ENCODE results near the gene SYVN1. TPM values are rescaled to one million over a fixed set of nuclear protein-coding genes. Genes with fewer than 3 reads are reported as not detected.

SYVN1 gene
- total and polyA plus RNA-seq, 2 donors: 3.6 to 22.7 TPM

- WGBS: 97% methylated on average over 19 of the region's 19 CpGs
- H3K4me1 ChIP-seq (ENCODE audit: control insufficient read depth in 2 of 2, insufficient read depth in 2 of 2, low read length in 2 of 2): peaks cover 10 to 24% of the 10 kb centered on the region in 2 donors
- H3K4me3 ChIP-seq (ENCODE audit: low read length in 2 of 2): no peak overlapping the region
- DNase-seq (ENCODE audit: low read depth in 6 of 9, low spot score in 9 of 9): no peak
- H3K27ac ChIP-seq (ENCODE audit: low read depth in 1 of 2, low read length in 1 of 2): no peak overlapping the region
- no peaks in the 10 kb centered on the region for H3K27me3 ChIP-seq (ENCODE audit: control insufficient read depth in 2 of 2, insufficient read depth in 1 of 2, low read length in 1 of 2)
- peaks cover 66 to 70% of the 10 kb centered on the region in 2 donors for H3K36me3 ChIP-seq (ENCODE audit: control insufficient read depth in 2 of 2, insufficient read depth in 2 of 2, low read length in 1 of 2)
- H3K9me3 ChIP-seq (ENCODE audit: control insufficient read depth in 2 of 2, insufficient read depth in 1 of 2, low read length in 1 of 2): no peaks in the 10 kb centered on the region
These were observed 3.5 kb downstream of the SYVN1 start for GRCh38 chr11:65130631-65131416.

- Histone ChIP-seq H3K27me3 (ENCODE audit: control insufficient read depth in 2 of 2, insufficient read depth in 1 of 2, low read length in 1 of 2) (no peaks in the 10 kb centered on the region), H3K9me3 (ENCODE audit: control insufficient read depth in 2 of 2, insufficient read depth in 1 of 2, low read length in 1 of 2) (no peaks in the 10 kb centered on the region), H3K4me1 (ENCODE audit: control insufficient read depth in 2 of 2, insufficient read depth in 2 of 2, low read length in 2 of 2) (peaks cover 6 to 17% of the 10 kb centered on the region in 2 donors), H3K27ac (ENCODE audit: low read depth in 1 of 2, low read length in 1 of 2) (no peak overlapping the region), H3K36me3 (ENCODE audit: control insufficient read depth in 2 of 2, insufficient read depth in 2 of 2, low read length in 1 of 2) (peaks cover 76 to 80% of the 10 kb centered on the region in 2 donors), H3K4me3 (ENCODE audit: low read length in 2 of 2) (no peak overlapping the region)
- no peak for DNase-seq (ENCODE audit: low read depth in 6 of 9, low spot score in 9 of 9)
- 97% methylated on average over 13 of the region's 13 CpGs for WGBS
These were observed 4.5 kb downstream of the SYVN1 start for GRCh38 chr11:65129649-65130441.

GRCh38 chr11:65128182-65129145 lies 5.9 kb downstream of the SYVN1 start:
- H3K4me1 ChIP-seq (ENCODE audit: control insufficient read depth in 2 of 2, insufficient read depth in 2 of 2, low read length in 2 of 2): peaks cover 3 to 14% of the 10 kb centered on the region in 2 donors
- DNase-seq (ENCODE audit: low read depth in 6 of 9, low spot score in 9 of 9): no peak
- WGBS: 97% methylated on average over 15 of the region's 15 CpGs
- no peak overlapping the region for H3K4me3 ChIP-seq (ENCODE audit: low read length in 2 of 2)
- H3K36me3 ChIP-seq (ENCODE audit: control insufficient read depth in 2 of 2, insufficient read depth in 2 of 2, low read length in 1 of 2): peaks cover 82 to 88% of the 10 kb centered on the region in 2 donors
- no peaks in the 10 kb centered on the region for H3K27me3 ChIP-seq (ENCODE audit: control insufficient read depth in 2 of 2, insufficient read depth in 1 of 2, low read length in 1 of 2)
- H3K9me3 ChIP-seq (ENCODE audit: control insufficient read depth in 2 of 2, insufficient read depth in 1 of 2, low read length in 1 of 2): no peaks in the 10 kb centered on the region
- no peak overlapping the region for H3K27ac ChIP-seq (ENCODE audit: low read depth in 1 of 2, low read length in 1 of 2)

GRCh38 chr11:65127473-65128181 lies 6.7 kb downstream of the SYVN1 start:
- peaks cover 82 to 85% of the 10 kb centered on the region in 2 donors for H3K36me3 ChIP-seq (ENCODE audit: control insufficient read depth in 2 of 2, insufficient read depth in 2 of 2, low read length in 1 of 2)
- no peaks in the 10 kb centered on the region for H3K27me3 ChIP-seq (ENCODE audit: control insufficient read depth in 2 of 2, insufficient read depth in 1 of 2, low read length in 1 of 2)
- H3K4me3 ChIP-seq (ENCODE audit: low read length in 2 of 2): no peak overlapping the region
- H3K4me1 ChIP-seq (ENCODE audit: control insufficient read depth in 2 of 2, insufficient read depth in 2 of 2, low read length in 2 of 2): peaks cover 5 to 12% of the 10 kb centered on the region in 2 donors
- H3K9me3 ChIP-seq (ENCODE audit: control insufficient read depth in 2 of 2, insufficient read depth in 1 of 2, low read length in 1 of 2): no peaks in the 10 kb centered on the region
- no peak overlapping the region for H3K27ac ChIP-seq (ENCODE audit: low read depth in 1 of 2, low read length in 1 of 2)
- WGBS: 97% methylated on average over 12 of the region's 12 CpGs
- DNase-seq (ENCODE audit: low read depth in 6 of 9, low spot score in 9 of 9): no peak

- peaks cover 5 to 10% of the 10 kb centered on the region in 2 donors for H3K4me1 ChIP-seq (ENCODE audit: control insufficient read depth in 2 of 2, insufficient read depth in 2 of 2, low read length in 2 of 2)
- no peak overlapping the region for H3K27ac ChIP-seq (ENCODE audit: low read depth in 1 of 2, low read length in 1 of 2)
- H3K9me3 ChIP-seq (ENCODE audit: control insufficient read depth in 2 of 2, insufficient read depth in 1 of 2, low read length in 1 of 2): no peaks in the 10 kb centered on the region
- 97% methylated on average over 6 of the region's 6 CpGs for WGBS
- H3K27me3 ChIP-seq (ENCODE audit: control insufficient read depth in 2 of 2, insufficient read depth in 1 of 2, low read length in 1 of 2): no peaks in the 10 kb centered on the region
- H3K36me3 ChIP-seq (ENCODE audit: control insufficient read depth in 2 of 2, insufficient read depth in 2 of 2, low read length in 1 of 2): peaks cover 73 to 76% of the 10 kb centered on the region in 2 donors
- no peak for DNase-seq (ENCODE audit: low read depth in 6 of 9, low spot score in 9 of 9)
- no peak overlapping the region for H3K4me3 ChIP-seq (ENCODE audit: low read length in 2 of 2)
These were observed 7.6 kb downstream of the SYVN1 start for GRCh38 chr11:65126624-65127274.

- Histone ChIP-seq H3K4me1 (ENCODE audit: control insufficient read depth in 2 of 2, insufficient read depth in 2 of 2, low read length in 2 of 2) (peaks cover 10 to 21% of the 10 kb centered on the region in 2 donors), H3K4me3 (ENCODE audit: low read length in 2 of 2) (no peak overlapping the region), H3K27ac (ENCODE audit: low read depth in 1 of 2, low read length in 1 of 2) (no peak overlapping the region), H3K9me3 (ENCODE audit: control insufficient read depth in 2 of 2, insufficient read depth in 1 of 2, low read length in 1 of 2) (no peaks in the 10 kb centered on the region), H3K36me3 (ENCODE audit: control insufficient read depth in 2 of 2, insufficient read depth in 2 of 2, low read length in 1 of 2) (peaks cover 65 to 76% of the 10 kb centered on the region in 2 donors), H3K27me3 (ENCODE audit: control insufficient read depth in 2 of 2, insufficient read depth in 1 of 2, low read length in 1 of 2) (no peaks in the 10 kb centered on the region)
- no peak for DNase-seq (ENCODE audit: low read depth in 6 of 9, low spot score in 9 of 9)
- WGBS: 97% methylated on average over 12 of the region's 12 CpGs
These were observed 8.9 kb downstream of the SYVN1 start for GRCh38 chr11:65125197-65126056.

GRCh38 chr11:65124480-65125196 lies 9.7 kb downstream of the SYVN1 start:
- Histone ChIP-seq H3K4me1 (ENCODE audit: control insufficient read depth in 2 of 2, insufficient read depth in 2 of 2, low read length in 2 of 2) (peaks cover 10 to 24% of the 10 kb centered on the region in 2 donors), H3K9me3 (ENCODE audit: control insufficient read depth in 2 of 2, insufficient read depth in 1 of 2, low read length in 1 of 2) (no peaks in the 10 kb centered on the region), H3K27me3 (ENCODE audit: control insufficient read depth in 2 of 2, insufficient read depth in 1 of 2, low read length in 1 of 2) (no peaks in the 10 kb centered on the region), H3K27ac (ENCODE audit: low read depth in 1 of 2, low read length in 1 of 2) (no peak overlapping the region), H3K36me3 (ENCODE audit: control insufficient read depth in 2 of 2, insufficient read depth in 2 of 2, low read length in 1 of 2) (peaks cover 65 to 76% of the 10 kb centered on the region in 2 donors), H3K4me3 (ENCODE audit: low read length in 2 of 2) (no peak overlapping the region)
- DNase-seq (ENCODE audit: low read depth in 6 of 9, low spot score in 9 of 9): no peak
- WGBS: 99% methylated on average over 5 of the region's 5 CpGs

All from thymus (tissue), 11 donors.